ENCODE measurements around the gene ELMOD3. TPM values are rescaled to one million over a fixed set of nuclear protein-coding genes. Genes with fewer than 3 reads are reported as not detected.

Gene ELMOD3
- polyA plus RNA-seq, 1 donor from 2014 or later: 39.7 TPM

GRCh38 chr2:85324639-85325465 is 29.7 kb upstream of the ELMOD3 start:
- Histone ChIP-seq H3K4me2 (ENCODE audit: low read length) (peak overlapping the region; percentile 94), H3F3A (ENCODE audit: insufficient read depth, low read length, poor library complexity, severe bottlenecking) (no peaks in the 10 kb centered on the region), H4K20me1 (ENCODE audit: insufficient read depth) (no peaks in the 10 kb centered on the region), H3K79me2 (replicated peaks; ENCODE audit: insufficient read depth, low read length) (peaks cover 33% of the 10 kb centered on the region), H2AFZ (ENCODE audit: low read depth, low read length) (no peak overlapping the region), H3K9ac (ENCODE audit: low read length) (peak overlapping the region; percentile 5), H3K27ac (ENCODE audit: low read length) (no peak overlapping the region), H3K36me3 (ENCODE audit: insufficient read depth, low read length) (no peaks in the 10 kb centered on the region), H3K9me3 (ENCODE audit: low read length) (no peaks in the 10 kb centered on the region), H3K9me2 (ENCODE audit: insufficient read depth, low read length) (no peaks in the 10 kb centered on the region), H3K27me3 (ENCODE audit: insufficient read depth, low read depth, low read length) (no peaks in the 10 kb centered on the region), H3K4me3 (ENCODE audit: low read length) (peak overlapping the region; percentile 74)
- TF ChIP-seq, protein P1, sequence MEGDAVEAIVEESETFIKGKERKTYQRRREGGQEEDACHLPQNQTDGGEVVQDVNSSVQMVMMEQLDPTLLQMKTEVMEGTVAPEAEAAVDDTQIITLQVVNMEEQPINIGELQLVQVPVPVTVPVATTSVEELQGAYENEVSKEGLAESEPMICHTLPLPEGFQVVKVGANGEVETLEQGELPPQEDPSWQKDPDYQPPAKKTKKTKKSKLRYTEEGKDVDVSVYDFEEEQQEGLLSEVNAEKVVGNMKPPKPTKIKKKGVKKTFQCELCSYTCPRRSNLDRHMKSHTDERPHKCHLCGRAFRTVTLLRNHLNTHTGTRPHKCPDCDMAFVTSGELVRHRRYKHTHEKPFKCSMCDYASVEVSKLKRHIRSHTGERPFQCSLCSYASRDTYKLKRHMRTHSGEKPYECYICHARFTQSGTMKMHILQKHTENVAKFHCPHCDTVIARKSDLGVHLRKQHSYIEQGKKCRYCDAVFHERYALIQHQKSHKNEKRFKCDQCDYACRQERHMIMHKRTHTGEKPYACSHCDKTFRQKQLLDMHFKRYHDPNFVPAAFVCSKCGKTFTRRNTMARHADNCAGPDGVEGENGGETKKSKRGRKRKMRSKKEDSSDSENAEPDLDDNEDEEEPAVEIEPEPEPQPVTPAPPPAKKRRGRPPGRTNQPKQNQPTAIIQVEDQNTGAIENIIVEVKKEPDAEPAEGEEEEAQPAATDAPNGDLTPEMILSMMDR (IDR thresholded peaks at IDR 0.05; ENCODE audit: poor library complexity, severe bottlenecking): no peak
- TF ChIP-seq MXI1 (conservative IDR thresholded peaks at IDR 0.05; ENCODE audit: poor library complexity, severe bottlenecking): no peak
- no peak for TF ChIP-seq RAD21 (conservative IDR thresholded peaks at IDR 0.05)
- no peak for TF ChIP-seq TAF1 (IDR thresholded peaks at IDR 0.05; ENCODE audit: low read depth)
- TF ChIP-seq, protein P2, sequence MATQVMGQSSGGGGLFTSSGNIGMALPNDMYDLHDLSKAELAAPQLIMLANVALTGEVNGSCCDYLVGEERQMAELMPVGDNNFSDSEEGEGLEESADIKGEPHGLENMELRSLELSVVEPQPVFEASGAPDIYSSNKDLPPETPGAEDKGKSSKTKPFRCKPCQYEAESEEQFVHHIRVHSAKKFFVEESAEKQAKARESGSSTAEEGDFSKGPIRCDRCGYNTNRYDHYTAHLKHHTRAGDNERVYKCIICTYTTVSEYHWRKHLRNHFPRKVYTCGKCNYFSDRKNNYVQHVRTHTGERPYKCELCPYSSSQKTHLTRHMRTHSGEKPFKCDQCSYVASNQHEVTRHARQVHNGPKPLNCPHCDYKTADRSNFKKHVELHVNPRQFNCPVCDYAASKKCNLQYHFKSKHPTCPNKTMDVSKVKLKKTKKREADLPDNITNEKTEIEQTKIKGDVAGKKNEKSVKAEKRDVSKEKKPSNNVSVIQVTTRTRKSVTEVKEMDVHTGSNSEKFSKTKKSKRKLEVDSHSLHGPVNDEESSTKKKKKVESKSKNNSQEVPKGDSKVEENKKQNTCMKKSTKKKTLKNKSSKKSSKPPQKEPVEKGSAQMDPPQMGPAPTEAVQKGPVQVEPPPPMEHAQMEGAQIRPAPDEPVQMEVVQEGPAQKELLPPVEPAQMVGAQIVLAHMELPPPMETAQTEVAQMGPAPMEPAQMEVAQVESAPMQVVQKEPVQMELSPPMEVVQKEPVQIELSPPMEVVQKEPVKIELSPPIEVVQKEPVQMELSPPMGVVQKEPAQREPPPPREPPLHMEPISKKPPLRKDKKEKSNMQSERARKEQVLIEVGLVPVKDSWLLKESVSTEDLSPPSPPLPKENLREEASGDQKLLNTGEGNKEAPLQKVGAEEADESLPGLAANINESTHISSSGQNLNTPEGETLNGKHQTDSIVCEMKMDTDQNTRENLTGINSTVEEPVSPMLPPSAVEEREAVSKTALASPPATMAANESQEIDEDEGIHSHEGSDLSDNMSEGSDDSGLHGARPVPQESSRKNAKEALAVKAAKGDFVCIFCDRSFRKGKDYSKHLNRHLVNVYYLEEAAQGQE (IDR thresholded peaks at IDR 0.05; ENCODE audit: borderline replicate concordance): no peak
- TF ChIP-seq SMC3 (conservative IDR thresholded peaks at IDR 0.05; ENCODE audit: poor library complexity): no peak
- no peak for TF ChIP-seq EZH2 (IDR thresholded peaks at IDR 0.05; ENCODE audit: borderline replicate concordance, insufficient read depth, low read length, poor library complexity, severe bottlenecking)
- TF ChIP-seq EP300 (conservative IDR thresholded peaks at IDR 0.05; ENCODE audit: poor library complexity, severe bottlenecking): no peak
- TF ChIP-seq POLR2AphosphoS5 (IDR thresholded peaks at IDR 0.05): no peak

DNA sequence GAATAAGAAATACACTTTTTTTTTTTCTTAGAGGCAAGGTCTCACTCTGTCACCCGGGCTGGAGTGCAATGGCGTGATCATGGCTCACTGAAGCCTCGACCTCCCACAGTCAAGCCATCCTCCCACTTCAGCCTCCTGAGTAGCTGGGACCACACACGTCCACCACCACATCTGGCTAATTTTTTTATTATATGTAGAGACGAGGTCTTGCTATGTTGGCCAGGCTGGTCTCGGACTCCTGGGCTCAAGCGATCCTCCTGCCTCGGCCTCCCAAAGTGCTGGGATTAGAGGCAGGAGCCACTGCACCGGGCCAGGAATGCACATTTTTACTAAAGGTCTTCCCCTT is 29.1 kb upstream of the ELMOD3 start:
- peak overlapping the region; percentile 94 for H3K4me2 ChIP-seq (ENCODE audit: low read length)
- H3K79me2 ChIP-seq (replicated peaks; ENCODE audit: insufficient read depth, low read length): peaks cover 33% of the 10 kb centered on the region
- H3K27me3 ChIP-seq (ENCODE audit: insufficient read depth, low read depth, low read length): no peaks in the 10 kb centered on the region
- H3K9me3 ChIP-seq (ENCODE audit: low read length): no peaks in the 10 kb centered on the region
- TF ChIP-seq MXI1 (conservative IDR thresholded peaks at IDR 0.05; ENCODE audit: poor library complexity, severe bottlenecking) (no peak), SMC3 (conservative IDR thresholded peaks at IDR 0.05; ENCODE audit: poor library complexity) (no peak), EP300 (conservative IDR thresholded peaks at IDR 0.05; ENCODE audit: poor library complexity, severe bottlenecking) (no peak), RAD21 (conservative IDR thresholded peaks at IDR 0.05) (no peak), TAF1 (IDR thresholded peaks at IDR 0.05; ENCODE audit: low read depth) (no peak), POLR2AphosphoS5 (IDR thresholded peaks at IDR 0.05) (no peak), EZH2 (IDR thresholded peaks at IDR 0.05; ENCODE audit: borderline replicate concordance, insufficient read depth, low read length, poor library complexity, severe bottlenecking) (no peak)
- TF ChIP-seq, protein P2 (IDR thresholded peaks at IDR 0.05; ENCODE audit: borderline replicate concordance): no peak
- TF ChIP-seq, protein P1 (IDR thresholded peaks at IDR 0.05; ENCODE audit: poor library complexity, severe bottlenecking): no peak
- H3K9me2 ChIP-seq (ENCODE audit: insufficient read depth, low read length): no peaks in the 10 kb centered on the region
- peak overlapping the region; percentile 74 for H3K4me3 ChIP-seq (ENCODE audit: low read length)
- no peaks in the 10 kb centered on the region for H4K20me1 ChIP-seq (ENCODE audit: insufficient read depth)
- H3K9ac ChIP-seq (ENCODE audit: low read length): peak overlapping the region; percentile 1
- no peak overlapping the region for H2AFZ ChIP-seq (ENCODE audit: low read depth, low read length)
- no peaks in the 10 kb centered on the region for H3K36me3 ChIP-seq (ENCODE audit: insufficient read depth, low read length)
- no peaks in the 10 kb centered on the region for H3F3A ChIP-seq (ENCODE audit: insufficient read depth, low read length, poor library complexity, severe bottlenecking)
- no peak overlapping the region for H3K27ac ChIP-seq (ENCODE audit: low read length)

All from neural cell (in vitro differentiated cells).